Vagina (tissue), 2 donors: ENCODE data around the gene TRPC1. TPM values are rescaled to one million over a fixed set of nuclear protein-coding genes. Genes with fewer than 3 reads are reported as not detected.

Experiments used
- DNase-seq, 2 donors: peaks; one replicate each; pipeline ENCODE4 v3.0.0-alpha.2; 2017; ENCODE audit errors: extremely low spot score in 2 of 2
- H3K27ac ChIP-seq: fragments of 200-600 bp; sonication (generic); one replicate; pipeline ENCODE4 v1.5.1; 2019
- H3K27me3 ChIP-seq: fragments of 200-600 bp; sonication (generic); one replicate; pipeline ENCODE4 v1.5.1; 2019
- H3K36me3 ChIP-seq, 2 donors: fragments of 200-600 bp; sonication (generic); one replicate each; pipeline ENCODE4 v1.5.1; 2017 to 2019
- H3K4me1 ChIP-seq: fragments of 200-600 bp; sonication (generic); one replicate; pipeline ENCODE4 v1.5.1; 2019
- H3K4me3 ChIP-seq, 2 donors: fragments of 200-600 bp; sonication (generic); 1 replicate in 1 of 2; 2 replicates in 1 of 2; pipeline ENCODE4 v1.5.1; 2016 to 2019
- H3K9me3 ChIP-seq: fragments of 200-600 bp; sonication (generic); one replicate; pipeline ENCODE4 v1.5.1; 2019
- CTCF ChIP-seq, 3 experiments: fragments of 450-650 bp in 2 of 3; fragments of 200-600 bp in 1 of 3; sonication (generic) in 1 of 3; IDR thresholded peaks; one replicate each; pipeline ENCODE4 v1.5.1; 2017 to 2019; ENCODE audit warnings: antibody characterized with exemption in 3 of 3, mild to moderate bottlenecking in 2 of 3, moderate library complexity in 2 of 3
- POLR2A ChIP-seq, 2 donors: fragments of 450-650 bp; IDR thresholded peaks; one replicate each; pipeline ENCODE4 v1.6.1; 2017; ENCODE audit warnings: antibody characterized with exemption in 2 of 2, mild to moderate bottlenecking in 2 of 2, moderate library complexity in 2 of 2
- POLR2AphosphoS5 ChIP-seq, 2 donors: sonication (generic); formaldehyde crosslinking; IDR thresholded peaks; one replicate each; pipeline ENCODE4 v1.9.0; 2017; ENCODE audit warnings: antibody characterized with exemption in 2 of 2, mild to moderate bottlenecking in 2 of 2, low read depth in 1 of 2; ENCODE audit not compliant: insufficient read depth in 1 of 2
- intact Hi-C: fragments of 100-400 bp; cut with DNase I; formaldehyde crosslinking; loops from one replicate; pipeline ENCODE4 v1.15.1; 2023
- total RNA-seq: library from RNA; depleted of rRNA; stranded (reverse); fragments of >200 nt; gene quantifications from one replicate; pipeline ENCODE4 v1.2.3, GENCODE V29; 2016

TRPC1 gene
- total RNA-seq, 1 donor from 2014 or later = 12.0 TPM

- Histone ChIP-seq H3K27ac (no peak overlapping the region), H3K9me3 (no peaks in the 10 kb centered on the region), H3K27me3 (no peaks in the 10 kb centered on the region), H3K36me3 (no peaks in the 10 kb centered on the region), H3K4me3 (no peak overlapping the region), H3K4me1 (no peaks in the 10 kb centered on the region)
- no peak for DNase-seq
- TF ChIP-seq POLR2A (IDR thresholded peaks at IDR 0.05) (no peak), CTCF (IDR thresholded peaks at IDR 0.05) (no peak), POLR2AphosphoS5 (IDR thresholded peaks at IDR 0.05; ENCODE audit: insufficient read depth in 1 of 2, low read depth in 1 of 2) (no peak)
- intact Hi-C loops = no loop called here
These were observed 85.4 kb downstream of the TRPC1 start for GRCh38 chr3:142809259-142809658.

DNA sequence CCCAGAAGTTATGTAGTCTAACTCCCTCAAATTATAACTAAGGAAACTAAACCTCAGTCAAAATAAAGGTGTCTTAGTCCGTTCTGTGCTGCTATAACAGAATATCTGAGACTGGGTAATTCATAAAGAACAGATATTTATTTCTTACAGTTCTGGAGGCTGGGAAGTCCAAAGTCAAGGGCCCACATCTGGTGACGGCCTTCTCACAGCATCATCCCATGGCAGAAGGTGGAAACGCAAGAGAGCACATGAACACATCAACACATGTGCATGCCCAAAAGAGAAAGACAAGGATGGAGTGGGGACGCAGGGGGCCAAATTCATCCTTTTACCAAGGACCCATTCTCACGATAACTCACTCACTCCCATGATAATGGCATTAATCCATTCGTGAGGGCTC lies 92.0 kb downstream of the TRPC1 start:
- no peak for TF ChIP-seq CTCF (IDR thresholded peaks at IDR 0.05)
- TF ChIP-seq POLR2AphosphoS5 (IDR thresholded peaks at IDR 0.05; ENCODE audit: insufficient read depth in 1 of 2, low read depth in 1 of 2) = no peak
- TF ChIP-seq POLR2A (IDR thresholded peaks at IDR 0.05) = no peak
- Histone ChIP-seq H3K9me3 (no peaks in the 10 kb centered on the region), H3K4me1 (no peaks in the 10 kb centered on the region), H3K4me3 (no peak overlapping the region), H3K27me3 (no peaks in the 10 kb centered on the region), H3K36me3 (no peaks in the 10 kb centered on the region), H3K27ac (no peak overlapping the region)
- intact Hi-C loops = no loop called here
- DNase-seq = no peak

DNA sequence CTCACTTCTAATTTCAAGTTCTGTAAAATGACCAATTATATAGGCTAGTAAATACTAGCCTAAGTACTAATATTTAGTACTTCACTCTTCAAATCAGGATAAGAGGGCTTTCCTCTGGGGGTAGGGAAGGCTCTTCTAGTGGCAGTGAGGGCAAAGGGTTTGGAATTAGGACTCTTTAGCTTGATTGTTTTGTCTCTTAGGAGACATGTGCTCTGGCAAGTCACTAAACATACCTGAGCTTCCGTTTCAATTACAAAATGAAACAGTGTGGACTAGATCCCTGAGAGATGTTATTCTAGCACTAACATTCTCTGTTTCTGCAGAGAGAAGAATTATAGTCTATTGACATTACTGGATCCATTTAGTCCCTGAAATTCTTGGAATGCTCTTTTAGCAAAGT lies 93.5 kb downstream of the TRPC1 start:
- Histone ChIP-seq H3K27ac (no peak overlapping the region), H3K4me1 (no peaks in the 10 kb centered on the region), H3K36me3 (no peaks in the 10 kb centered on the region), H3K27me3 (no peaks in the 10 kb centered on the region), H3K4me3 (no peak overlapping the region), H3K9me3 (no peaks in the 10 kb centered on the region)
- no peak for TF ChIP-seq CTCF (IDR thresholded peaks at IDR 0.05)
- TF ChIP-seq POLR2AphosphoS5 (IDR thresholded peaks at IDR 0.05; ENCODE audit: insufficient read depth in 1 of 2, low read depth in 1 of 2) = no peak
- no peak for TF ChIP-seq POLR2A (IDR thresholded peaks at IDR 0.05)
- no peak for DNase-seq
- intact Hi-C loops = no loop called here

DNA sequence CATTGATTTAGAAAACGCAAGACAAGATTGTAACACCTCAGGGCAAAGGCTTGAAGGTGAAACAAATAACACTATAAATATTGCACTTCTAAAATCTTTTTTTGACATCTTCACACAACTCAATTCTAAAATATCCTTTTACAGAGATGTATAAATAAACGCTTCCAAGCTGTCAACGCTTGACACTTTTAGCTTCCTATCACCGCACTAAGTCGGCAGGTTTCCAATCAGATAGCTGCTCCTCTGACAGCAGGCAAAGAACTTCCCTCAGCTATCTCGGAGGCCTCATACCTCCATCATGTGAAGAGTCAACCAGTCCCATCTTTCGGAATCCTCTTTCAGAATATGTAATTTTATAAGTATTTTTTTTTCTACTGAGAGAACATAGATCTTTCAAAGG lies 94.1 kb downstream of the TRPC1 start:
- H3K9me3 ChIP-seq = no peaks in the 10 kb centered on the region
- intact Hi-C loops = no loop called here
- H3K27ac ChIP-seq = no peak overlapping the region
- DNase-seq = no peak
- H3K27me3 ChIP-seq = no peaks in the 10 kb centered on the region
- TF ChIP-seq CTCF (IDR thresholded peaks at IDR 0.05) (no peak), POLR2AphosphoS5 (IDR thresholded peaks at IDR 0.05; ENCODE audit: insufficient read depth in 1 of 2, low read depth in 1 of 2) (no peak), POLR2A (IDR thresholded peaks at IDR 0.05) (no peak)
- no peak overlapping the region for H3K4me3 ChIP-seq
- no peaks in the 10 kb centered on the region for H3K36me3 ChIP-seq
- no peaks in the 10 kb centered on the region for H3K4me1 ChIP-seq

- DNase-seq = no peak
- TF ChIP-seq POLR2AphosphoS5 (IDR thresholded peaks at IDR 0.05; ENCODE audit: insufficient read depth in 1 of 2, low read depth in 1 of 2) = no peak
- TF ChIP-seq POLR2A (IDR thresholded peaks at IDR 0.05) = no peak
- no peak for TF ChIP-seq CTCF (IDR thresholded peaks at IDR 0.05)
- Histone ChIP-seq H3K27me3 (no peaks in the 10 kb centered on the region), H3K36me3 (no peaks in the 10 kb centered on the region), H3K4me3 (no peak overlapping the region), H3K9me3 (no peaks in the 10 kb centered on the region), H3K27ac (no peak overlapping the region), H3K4me1 (no peaks in the 10 kb centered on the region)
- intact Hi-C loops = no loop called here
These were observed 94.8 kb downstream of the TRPC1 start for GRCh38 chr3:142818651-142819050.
